HL-60/S4 (cell line): ENCODE results near the gene DPYSL3.
"Not testable (repeated sequence)": the region's sequence is repeated elsewhere in the genome, so short reads cannot be mapped to it uniquely, and the experiment has no call there.

Experiments
- in situ Hi-C: fragments of 300-500 bp; cut with MboI; formaldehyde crosslinking; loops from 2 replicates; pipeline ENCODE4 v1.14.3; 2022; ENCODE audit warnings: low sequenced_read_pairs

DPYSL3 gene

GRCh38 chr5:147375151-147375550, 134.7 kb downstream of the DPYSL3 start:
- in situ Hi-C loops, result no loop called here

GRCh38 chr5:147373328-147373727, 136.5 kb downstream of the DPYSL3 start:
- in situ Hi-C loops, result no loop called here

GRCh38 chr5:147372191-147372590, 137.7 kb downstream of the DPYSL3 start:
- in situ Hi-C loops, result no loop called here

GRCh38 chr5:147371290-147371689, 138.6 kb downstream of the DPYSL3 start:
- in situ Hi-C loops, result no loop called here

- in situ Hi-C loops, result no loop called here
Observed at GRCh38 chr5:147369742-147370374, 140.0 kb downstream of the DPYSL3 start.

GRCh38 chr5:147367381-147367780, 142.5 kb downstream of the DPYSL3 start:
- in situ Hi-C loops, result not testable (repeated sequence)

GRCh38 chr5:147361441-147362175, 148.3 kb downstream of the DPYSL3 start:
- in situ Hi-C loops, result no loop called here

GRCh38 chr5:147360816-147361215, 149.1 kb downstream of the DPYSL3 start:
- in situ Hi-C loops, result no loop called here

GRCh38 chr5:147359581-147359980, 150.3 kb downstream of the DPYSL3 start:
- in situ Hi-C loops, result no loop called here

GRCh38 chr5:147359101-147359500, 150.8 kb downstream of the DPYSL3 start:
- in situ Hi-C loops, result no loop called here

GRCh38 chr5:147349241-147349640, 160.6 kb downstream of the DPYSL3 start:
- in situ Hi-C loops, result no loop called here

GRCh38 chr5:147348451-147348850, 161.4 kb downstream of the DPYSL3 start:
- in situ Hi-C loops, result no loop called here

GRCh38 chr5:147348046-147348445, 161.8 kb downstream of the DPYSL3 start:
- in situ Hi-C loops, result no loop called here

- in situ Hi-C loops, result no loop called here
Observed at GRCh38 chr5:147346006-147346561, 163.8 kb downstream of the DPYSL3 start.

GRCh38 chr5:147344861-147345260, 165.0 kb downstream of the DPYSL3 start:
- in situ Hi-C loops, result no loop called here

- in situ Hi-C loops, result no loop called here
Observed at GRCh38 chr5:147341345-147341744, 168.5 kb downstream of the DPYSL3 start.

GRCh38 chr5:147340941-147341340, 168.9 kb downstream of the DPYSL3 start:
- in situ Hi-C loops, result no loop called here
